PC-9 (cell line): ENCODE data around the gene EXOC8.

Experiments used
- EZH2 ChIP-seq: fragments of 200-600 bp; sonication (generic); IDR thresholded peaks from 2 replicates; pipeline ENCODE4 v1.8.0; 2017; ENCODE audit warnings: antibody characterized with exemption, low read depth
- TF ChIP-seq, protein P1 (sequence below): fragments of 200-600 bp; sonication (generic); conservative IDR thresholded peaks from 2 replicates; pipeline ENCODE4 v1.6.1; 2017; ENCODE audit warnings: mixed run types, antibody characterized with exemption, mild to moderate bottlenecking, moderate library complexity

GRCh38 chr1:231385416-231385748 lies 47.7 kb upstream of the EXOC8 start:
- TF ChIP-seq, protein P1, sequence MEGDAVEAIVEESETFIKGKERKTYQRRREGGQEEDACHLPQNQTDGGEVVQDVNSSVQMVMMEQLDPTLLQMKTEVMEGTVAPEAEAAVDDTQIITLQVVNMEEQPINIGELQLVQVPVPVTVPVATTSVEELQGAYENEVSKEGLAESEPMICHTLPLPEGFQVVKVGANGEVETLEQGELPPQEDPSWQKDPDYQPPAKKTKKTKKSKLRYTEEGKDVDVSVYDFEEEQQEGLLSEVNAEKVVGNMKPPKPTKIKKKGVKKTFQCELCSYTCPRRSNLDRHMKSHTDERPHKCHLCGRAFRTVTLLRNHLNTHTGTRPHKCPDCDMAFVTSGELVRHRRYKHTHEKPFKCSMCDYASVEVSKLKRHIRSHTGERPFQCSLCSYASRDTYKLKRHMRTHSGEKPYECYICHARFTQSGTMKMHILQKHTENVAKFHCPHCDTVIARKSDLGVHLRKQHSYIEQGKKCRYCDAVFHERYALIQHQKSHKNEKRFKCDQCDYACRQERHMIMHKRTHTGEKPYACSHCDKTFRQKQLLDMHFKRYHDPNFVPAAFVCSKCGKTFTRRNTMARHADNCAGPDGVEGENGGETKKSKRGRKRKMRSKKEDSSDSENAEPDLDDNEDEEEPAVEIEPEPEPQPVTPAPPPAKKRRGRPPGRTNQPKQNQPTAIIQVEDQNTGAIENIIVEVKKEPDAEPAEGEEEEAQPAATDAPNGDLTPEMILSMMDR = no peak
- TF ChIP-seq EZH2 = no peak
